ENCODE data around the gene MYL3. TPM values are rescaled to one million over a fixed set of nuclear protein-coding genes. Genes with fewer than 3 reads are reported as not detected.

The MYL3 gene
- polyA plus RNA-seq, 1 donor from 2014 or later: 2.1 TPM

DNA sequence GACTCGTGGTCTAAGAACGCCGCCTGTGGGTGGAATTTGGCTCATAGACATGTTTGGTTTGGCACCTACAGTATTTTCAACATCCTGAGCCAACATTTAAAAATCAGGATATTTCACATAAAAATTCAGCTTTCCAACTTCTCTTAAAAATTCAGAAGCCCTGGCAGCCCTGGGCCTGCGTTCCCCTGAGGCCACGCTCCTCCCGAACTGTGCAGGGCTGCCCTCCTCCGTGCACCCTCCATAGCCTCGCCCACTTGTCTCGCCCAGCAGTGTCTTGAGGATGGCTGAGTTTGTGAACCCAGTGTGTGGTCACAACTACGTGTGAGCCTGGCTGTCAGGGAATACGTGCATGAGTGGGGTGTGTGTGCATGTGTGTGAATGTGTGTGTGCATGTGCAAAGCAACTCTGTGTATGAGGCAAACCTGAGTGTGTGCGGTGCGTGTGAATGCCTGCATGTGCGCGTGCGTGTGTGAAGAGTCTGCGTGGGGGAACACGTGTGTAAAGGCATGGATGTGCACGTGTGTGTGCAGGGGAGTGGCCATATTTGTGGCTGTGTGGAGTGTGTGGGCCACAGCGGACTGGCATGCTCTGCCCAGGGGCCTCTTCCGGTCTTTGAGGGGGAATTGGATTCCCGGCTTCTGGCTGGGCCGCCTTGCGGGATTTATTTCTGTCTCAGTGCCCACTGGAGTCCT lies 45.2 kb upstream of the MYL3 start:
- Histone ChIP-seq H3K4me3 (ENCODE audit: low read length) (no peak overlapping the region), H3K27ac (ENCODE audit: low read length) (no peak overlapping the region), H3K4me2 (ENCODE audit: low read length) (no peak overlapping the region)

GRCh38 chr3:46907960-46908293 lies 44.7 kb upstream of the MYL3 start:
- Histone ChIP-seq H3F3A (ENCODE audit: insufficient read depth, low read length, poor library complexity, severe bottlenecking) (no peaks in the 10 kb centered on the region), H3K27me3 (ENCODE audit: insufficient read depth, low read depth, low read length) (no peaks in the 10 kb centered on the region), H3K9me2 (ENCODE audit: insufficient read depth, low read length) (no peaks in the 10 kb centered on the region), H3K9me3 (ENCODE audit: low read length) (no peaks in the 10 kb centered on the region), H3K27ac (ENCODE audit: low read length) (no peak overlapping the region), H3K36me3 (ENCODE audit: insufficient read depth, low read length) (no peaks in the 10 kb centered on the region), H4K20me1 (ENCODE audit: insufficient read depth) (no peaks in the 10 kb centered on the region), H3K4me2 (ENCODE audit: low read length) (no peak overlapping the region), H3K9ac (ENCODE audit: low read length) (no peak overlapping the region), H3K4me3 (ENCODE audit: low read length) (no peak overlapping the region), H2AFZ (ENCODE audit: low read depth, low read length) (no peak overlapping the region), H3K79me2 (replicated peaks; ENCODE audit: insufficient read depth, low read length) (no peaks in the 10 kb centered on the region)
- TF ChIP-seq EZH2 (IDR thresholded peaks at IDR 0.05; ENCODE audit: borderline replicate concordance, insufficient read depth, low read length, poor library complexity, severe bottlenecking) (no peak), TAF1 (IDR thresholded peaks at IDR 0.05; ENCODE audit: low read depth) (no peak), REST (IDR thresholded peaks at IDR 0.05; ENCODE audit: borderline replicate concordance) (no peak), MXI1 (conservative IDR thresholded peaks at IDR 0.05; ENCODE audit: poor library complexity, severe bottlenecking) (no peak), POLR2AphosphoS5 (IDR thresholded peaks at IDR 0.05) (no peak), RAD21 (conservative IDR thresholded peaks at IDR 0.05) (no peak), EP300 (conservative IDR thresholded peaks at IDR 0.05; ENCODE audit: poor library complexity, severe bottlenecking) (no peak)

More for the DNA sequence above, 45.2 kb upstream of the MYL3 start:
- Histone ChIP-seq H3K79me2 (replicated peaks; ENCODE audit: insufficient read depth, low read length) (no peaks in the 10 kb centered on the region), H3K9me3 (ENCODE audit: low read length) (no peaks in the 10 kb centered on the region), H3K36me3 (ENCODE audit: insufficient read depth, low read length) (no peaks in the 10 kb centered on the region), H3K9me2 (ENCODE audit: insufficient read depth, low read length) (no peaks in the 10 kb centered on the region), H3K9ac (ENCODE audit: low read length) (no peak overlapping the region), H4K20me1 (ENCODE audit: insufficient read depth) (no peaks in the 10 kb centered on the region), H3K27me3 (ENCODE audit: insufficient read depth, low read depth, low read length) (no peaks in the 10 kb centered on the region), H3F3A (ENCODE audit: insufficient read depth, low read length, poor library complexity, severe bottlenecking) (no peaks in the 10 kb centered on the region), H2AFZ (ENCODE audit: low read depth, low read length) (no peak overlapping the region)
- TF ChIP-seq CTCF (IDR thresholded peaks at IDR 0.05; ENCODE audit: poor library complexity, severe bottlenecking) (no peak), SMC3 (conservative IDR thresholded peaks at IDR 0.05; ENCODE audit: poor library complexity) (no peak), TAF1 (IDR thresholded peaks at IDR 0.05; ENCODE audit: low read depth) (no peak), POLR2AphosphoS5 (IDR thresholded peaks at IDR 0.05) (no peak), MXI1 (conservative IDR thresholded peaks at IDR 0.05; ENCODE audit: poor library complexity, severe bottlenecking) (no peak), RAD21 (conservative IDR thresholded peaks at IDR 0.05) (no peak), EP300 (conservative IDR thresholded peaks at IDR 0.05; ENCODE audit: poor library complexity, severe bottlenecking) (no peak), REST (IDR thresholded peaks at IDR 0.05; ENCODE audit: borderline replicate concordance) (no peak), EZH2 (IDR thresholded peaks at IDR 0.05; ENCODE audit: borderline replicate concordance, insufficient read depth, low read length, poor library complexity, severe bottlenecking) (no peak)

All from neural cell (in vitro differentiated cells).